ENCODE results near the gene PNPLA7. TPM values are rescaled to one million over a fixed set of nuclear protein-coding genes. Genes with fewer than 3 reads are reported as not detected.

Gene PNPLA7
- total and polyA plus RNA-seq, 2 of the 4 experiments (the other 2 are of a cell fraction), result under 0.01 to 0.89 TPM

DNA sequence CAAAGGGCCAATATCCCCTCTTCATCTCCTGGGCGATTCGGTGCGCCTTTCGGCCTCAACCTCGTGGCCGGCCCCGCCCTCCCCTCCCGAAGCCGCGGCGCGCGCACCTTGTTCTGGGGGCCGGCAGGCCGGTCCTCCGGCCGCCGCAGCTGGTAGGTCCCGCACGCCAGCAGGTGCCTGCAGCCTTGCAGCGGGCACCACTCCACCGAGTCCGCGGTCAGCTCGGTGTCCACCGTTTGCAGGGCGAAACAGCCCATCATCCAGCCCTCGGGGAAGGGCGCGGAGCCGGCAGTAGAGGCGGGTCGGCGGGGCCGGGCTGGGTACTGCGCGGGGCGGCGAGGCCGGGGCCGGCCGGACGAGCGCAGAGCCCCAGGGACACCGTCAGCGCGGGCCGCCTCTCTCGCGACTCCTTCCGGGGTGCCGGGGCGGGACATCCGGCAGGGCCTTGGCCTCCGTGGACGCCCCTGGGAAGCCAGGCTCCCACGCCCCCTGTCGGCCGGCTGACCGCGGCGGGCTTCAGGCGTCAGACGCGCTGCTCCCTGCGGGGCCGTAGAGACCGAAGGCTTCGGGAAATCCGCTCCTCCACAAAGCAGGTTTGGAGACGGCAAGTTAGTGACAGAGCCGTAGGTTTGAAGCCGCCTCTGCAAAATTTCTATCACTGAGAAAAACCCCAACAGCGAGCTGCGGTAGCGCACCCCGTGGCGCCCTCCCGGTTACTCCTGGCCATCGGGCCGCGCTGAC, 28.5 kb upstream of the PNPLA7 start, which contains the start of gene DPH7:
TSS of gene DPH7 (minus strand) at position 408 of the 741 bp plus-strand sequence. CDS start at position 260, 148 bp downstream.
- peak within 1 kb of the TSS; percentile 95 for H2AK9ac ChIP-seq (replicated peaks; ENCODE audit: low read depth, low read length, poor library complexity)
- no peak within 1 kb of the TSS for H2BK20ac ChIP-seq (ENCODE audit: low read depth, low read length)
- peak within 1 kb of the TSS; percentile 42 for H4K5ac ChIP-seq (ENCODE audit: low read depth, low read length)
- peak within 1 kb of the TSS; percentile 70; the same call in 1 of the 2 replicates for H2BK120ac ChIP-seq (ENCODE audit: low read depth, low read length)
- in situ Hi-C loops (cut with MboI; ENCODE audit: low sequenced_read_pairs), result no loop called here
- intact Hi-C loops (cut with micrococcal nuclease), result no loop called here
- H3K36me3 ChIP-seq (ENCODE audit: control insufficient read depth, insufficient read depth, low read length), result peaks cover 40% of the 10 kb centered on the region
- 3% methylated on average over 46 of the region's 82 CpGs; no CpG with 5 or more reads in 1 of the 2 experiments for WGBS, 2 experiments (ENCODE audit: extremely low coverage in 2 of 2, insufficient read length in 1 of 2)
- no peaks in the 10 kb centered on the region for H3K9me3 ChIP-seq (ENCODE audit: control insufficient read depth, insufficient read depth, low read length)
- peak within 1 kb of the TSS; percentile 60 for H3K56ac ChIP-seq (ENCODE audit: extremely low read depth, insufficient read depth, low read length)
- BruUV-seq (replicated peaks), result no TSS peak
- dilution Hi-C loops (cut with HindIII; ENCODE audit: low sequenced_read_pairs, unreplicated experiment), result no loop called here
- H4K91ac ChIP-seq (ENCODE audit: insufficient read depth, low read depth, low read length), result peak within 1 kb of the TSS; percentile 79
- H3K79me1 ChIP-seq (ENCODE audit: low read depth in 1 of 2, low read length in 2 of 2), result peaks cover 30 to 51% of the 10 kb centered on the region in 2 experiments
- peaks cover 15% of the 10 kb centered on the region; the same call in 1 of the 2 replicates for H3K9me1 ChIP-seq (ENCODE audit: insufficient read depth, low read length)
- H3K27ac ChIP-seq (ENCODE audit: insufficient read depth, low read length), result peak within 1 kb of the TSS; percentile 66
- peaks cover 6% of the 10 kb centered on the region for H3K4me1 ChIP-seq (ENCODE audit: control insufficient read depth, insufficient read depth, low read length)
- H4K20me1 ChIP-seq (ENCODE audit: insufficient read depth, low read length), result peaks cover 24% of the 10 kb centered on the region
- H3K4me2 ChIP-seq (ENCODE audit: low read depth, low read length), result peak within 1 kb of the TSS; percentile 93
- no peak within 1 kb of the TSS for H2BK15ac ChIP-seq (ENCODE audit: low read depth, low read length)
- peak within 1 kb of the TSS; percentile 93 for H3K14ac ChIP-seq (replicated peaks; ENCODE audit: low read depth, low read length)
- ATAC-seq (ENCODE audit: low read depth) (peak; percentile 97), DNase-seq (peak; percentile 83)
- H3K27me3 ChIP-seq (ENCODE audit: control insufficient read depth, insufficient read depth, low read length), result no peaks in the 10 kb centered on the region
- ChIA-PET POLR2A (ENCODE audit: unreplicated experiment) (no interaction called here), CTCF (interaction anchor here (0.6 to 0.7 kb wide), 2 partner anchors 10 to 449 kb away, joined by 3 to 5 read pairs; no protein-coding TSS in a partner anchor)
- peak within 1 kb of the TSS; percentile 99 for H2AFZ ChIP-seq (replicated peaks; ENCODE audit: low read length, poor library complexity)
- H3K4ac ChIP-seq (ENCODE audit: low read depth, low read length), result peak within 1 kb of the TSS; percentile 96
- peak within 1 kb of the TSS; percentile 88 for H3K4me3 ChIP-seq (ENCODE audit: insufficient read depth, low read depth, low read length)
- H3K23ac ChIP-seq (ENCODE audit: low read depth, low read length), result peak within 1 kb of the TSS; percentile 79; the same call in 1 of the 2 replicates
- H3K18ac ChIP-seq (ENCODE audit: low read depth, low read length), result no peak within 1 kb of the TSS
- H2BK5ac ChIP-seq (ENCODE audit: low read depth, low read length, poor library complexity, severe bottlenecking), result peak within 1 kb of the TSS; percentile 68
- H2AK5ac ChIP-seq (ENCODE audit: low read depth, low read length), result peak within 1 kb of the TSS; percentile 91
- H3K9ac ChIP-seq (ENCODE audit: low read depth, low read length), result peak within 1 kb of the TSS; percentile 76
- H4K8ac ChIP-seq (ENCODE audit: low read depth in 2 of 2, low read length in 2 of 2), result peak within 1 kb of the TSS; percentile 95 to 97
- TF ChIP-seq BHLHE40 (IDR thresholded peaks at IDR 0.05; ENCODE audit: low read depth, low read length), result peak; percentile 18; the same call in 1 of the 2 replicates
- TF ChIP-seq MXI1 (IDR thresholded peaks at IDR 0.05; ENCODE audit: borderline replicate concordance, low read depth, low read length), result peak; percentile 81; the same call in 1 of the 2 replicates
- TF ChIP-seq MAZ (IDR thresholded peaks at IDR 0.05; ENCODE audit: borderline replicate concordance, low read depth, low read length), result peak; percentile 60; the same call in 1 of the 2 replicates
- TF ChIP-seq SMC3 (IDR thresholded peaks at IDR 0.05; ENCODE audit: low read depth, low read length), result peak; percentile 31
- peak; percentile 31 for TF ChIP-seq RAD21 (IDR thresholded peaks at IDR 0.05; ENCODE audit: low read length)
- TF ChIP-seq CHD1 (IDR thresholded peaks at IDR 0.05; ENCODE audit: low read depth, low read length), result no peak
- no peak for TF ChIP-seq RCOR1 (IDR thresholded peaks at IDR 0.05; ENCODE audit: insufficient replicate concordance, low read length)
- no peak for TF ChIP-seq FOS (IDR thresholded peaks at IDR 0.05; ENCODE audit: low read depth, low read length)
- TF ChIP-seq, protein P1, sequence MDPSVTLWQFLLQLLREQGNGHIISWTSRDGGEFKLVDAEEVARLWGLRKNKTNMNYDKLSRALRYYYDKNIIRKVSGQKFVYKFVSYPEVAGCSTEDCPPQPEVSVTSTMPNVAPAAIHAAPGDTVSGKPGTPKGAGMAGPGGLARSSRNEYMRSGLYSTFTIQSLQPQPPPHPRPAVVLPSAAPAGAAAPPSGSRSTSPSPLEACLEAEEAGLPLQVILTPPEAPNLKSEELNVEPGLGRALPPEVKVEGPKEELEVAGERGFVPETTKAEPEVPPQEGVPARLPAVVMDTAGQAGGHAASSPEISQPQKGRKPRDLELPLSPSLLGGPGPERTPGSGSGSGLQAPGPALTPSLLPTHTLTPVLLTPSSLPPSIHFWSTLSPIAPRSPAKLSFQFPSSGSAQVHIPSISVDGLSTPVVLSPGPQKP (IDR thresholded peaks at IDR 0.05; ENCODE audit: borderline replicate concordance, low read depth, low read length), result no peak
- TF ChIP-seq, protein P2, sequence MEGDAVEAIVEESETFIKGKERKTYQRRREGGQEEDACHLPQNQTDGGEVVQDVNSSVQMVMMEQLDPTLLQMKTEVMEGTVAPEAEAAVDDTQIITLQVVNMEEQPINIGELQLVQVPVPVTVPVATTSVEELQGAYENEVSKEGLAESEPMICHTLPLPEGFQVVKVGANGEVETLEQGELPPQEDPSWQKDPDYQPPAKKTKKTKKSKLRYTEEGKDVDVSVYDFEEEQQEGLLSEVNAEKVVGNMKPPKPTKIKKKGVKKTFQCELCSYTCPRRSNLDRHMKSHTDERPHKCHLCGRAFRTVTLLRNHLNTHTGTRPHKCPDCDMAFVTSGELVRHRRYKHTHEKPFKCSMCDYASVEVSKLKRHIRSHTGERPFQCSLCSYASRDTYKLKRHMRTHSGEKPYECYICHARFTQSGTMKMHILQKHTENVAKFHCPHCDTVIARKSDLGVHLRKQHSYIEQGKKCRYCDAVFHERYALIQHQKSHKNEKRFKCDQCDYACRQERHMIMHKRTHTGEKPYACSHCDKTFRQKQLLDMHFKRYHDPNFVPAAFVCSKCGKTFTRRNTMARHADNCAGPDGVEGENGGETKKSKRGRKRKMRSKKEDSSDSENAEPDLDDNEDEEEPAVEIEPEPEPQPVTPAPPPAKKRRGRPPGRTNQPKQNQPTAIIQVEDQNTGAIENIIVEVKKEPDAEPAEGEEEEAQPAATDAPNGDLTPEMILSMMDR (conservative IDR thresholded peaks at IDR 0.05; ENCODE audit: low read depth, low read length), result peak; percentile 97

Data from IMR-90 (cell line).